ENCODE measurements around the gene EGLN3.

- TF ChIP-seq POLR2AphosphoS5 (IDR thresholded peaks at IDR 0.05): no peak
- TF ChIP-seq POLR2A (IDR thresholded peaks at IDR 0.05): no peak
- TF ChIP-seq CTCF (IDR thresholded peaks at IDR 0.05): no peak
Observed at GRCh38 chr14:33876274-33876673, 74.6 kb downstream of the EGLN3 start.

Data from gastroesophageal sphincter (tissue), 3 donors.